ENCODE data around the gene SLC25A26.

DNA sequence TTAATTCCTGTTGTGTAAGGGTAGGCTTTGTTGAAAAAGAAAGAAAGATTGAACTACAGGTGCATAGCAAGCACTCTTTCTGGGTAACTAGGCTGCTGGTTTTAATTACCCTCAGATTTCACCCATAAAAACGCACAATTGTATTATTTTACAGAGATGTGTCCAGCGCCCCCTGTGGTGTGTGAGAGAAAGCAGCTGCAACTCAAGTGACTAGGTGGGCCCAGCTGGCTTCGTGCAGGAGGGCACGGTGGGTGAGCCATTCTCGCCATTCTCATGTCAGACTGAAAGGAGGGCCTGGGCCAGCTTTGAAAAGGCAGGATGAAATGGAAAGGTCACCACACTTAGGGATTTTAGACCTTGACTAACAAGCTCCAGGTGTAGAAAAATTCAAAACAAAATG is 157.5 kb downstream of the SLC25A26 start:
- no peak for TF ChIP-seq POLR2A (IDR thresholded peaks at IDR 0.05)
- TF ChIP-seq EP300 (IDR thresholded peaks at IDR 0.05; ENCODE audit: low read depth): no peak
- TF ChIP-seq CTCF (IDR thresholded peaks at IDR 0.05): peak; percentile 41 to 53 (median 48)
- TF ChIP-seq POLR2AphosphoS5 (IDR thresholded peaks at IDR 0.05): no peak

Measured in transverse colon (tissue), 4 donors.